ENCODE measurements around the gene PTPRG.

Gene PTPRG

DNA sequence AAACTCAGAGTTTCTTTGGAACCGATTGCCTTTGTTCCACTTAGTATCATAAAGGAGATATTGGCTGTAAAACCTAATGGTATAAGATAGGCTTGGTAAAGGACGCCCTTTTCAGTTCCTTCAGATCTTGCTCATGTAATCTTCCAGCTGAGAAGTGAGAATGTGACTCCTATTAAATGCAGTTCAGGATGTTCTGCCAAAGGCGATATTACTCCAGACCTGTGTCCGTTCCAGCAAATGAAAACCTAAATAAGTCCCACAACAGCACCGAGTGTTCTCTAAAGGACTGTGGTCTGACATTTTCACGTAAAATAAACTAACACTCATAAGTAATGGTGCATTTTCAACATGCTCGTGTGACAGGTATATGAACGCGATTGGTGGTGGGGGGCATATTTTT is 535.8 kb downstream of the PTPRG start:
- DNase-seq, result no peak

DNA sequence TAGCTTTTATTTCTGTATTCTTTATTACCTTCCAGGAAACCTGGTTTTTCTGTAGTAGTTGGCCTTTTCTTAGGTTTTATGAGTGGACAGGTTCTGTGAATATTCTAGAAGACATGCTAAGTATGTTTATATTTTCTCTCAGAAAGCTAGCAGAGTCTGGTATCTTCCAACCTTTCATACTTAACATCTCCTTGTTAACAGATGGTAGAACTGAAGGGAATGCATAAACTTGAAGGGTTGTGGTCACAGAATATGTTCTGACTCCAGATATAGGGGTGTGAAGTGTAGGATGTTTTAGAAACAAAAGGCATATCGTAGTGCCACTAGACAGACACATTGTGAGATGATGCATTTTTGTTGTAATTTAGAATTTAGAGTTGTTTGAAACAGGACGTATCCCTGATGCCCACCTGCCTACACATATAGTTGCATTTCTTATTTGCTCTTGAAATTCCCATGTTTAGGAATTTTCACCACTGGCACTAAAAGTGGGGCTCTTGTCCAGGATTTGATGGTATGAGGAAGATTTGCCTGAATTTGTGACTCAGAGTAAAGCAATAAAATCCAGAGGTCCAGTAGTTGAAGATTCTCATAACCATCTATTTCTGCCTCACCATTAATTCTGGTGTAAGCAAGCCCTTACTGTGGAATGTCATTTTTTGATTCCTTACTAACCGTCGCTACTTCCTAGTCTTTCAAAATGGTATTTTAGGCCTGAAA is 537.4 kb downstream of the PTPRG start:
- DNase-seq, result no peak

DNA sequence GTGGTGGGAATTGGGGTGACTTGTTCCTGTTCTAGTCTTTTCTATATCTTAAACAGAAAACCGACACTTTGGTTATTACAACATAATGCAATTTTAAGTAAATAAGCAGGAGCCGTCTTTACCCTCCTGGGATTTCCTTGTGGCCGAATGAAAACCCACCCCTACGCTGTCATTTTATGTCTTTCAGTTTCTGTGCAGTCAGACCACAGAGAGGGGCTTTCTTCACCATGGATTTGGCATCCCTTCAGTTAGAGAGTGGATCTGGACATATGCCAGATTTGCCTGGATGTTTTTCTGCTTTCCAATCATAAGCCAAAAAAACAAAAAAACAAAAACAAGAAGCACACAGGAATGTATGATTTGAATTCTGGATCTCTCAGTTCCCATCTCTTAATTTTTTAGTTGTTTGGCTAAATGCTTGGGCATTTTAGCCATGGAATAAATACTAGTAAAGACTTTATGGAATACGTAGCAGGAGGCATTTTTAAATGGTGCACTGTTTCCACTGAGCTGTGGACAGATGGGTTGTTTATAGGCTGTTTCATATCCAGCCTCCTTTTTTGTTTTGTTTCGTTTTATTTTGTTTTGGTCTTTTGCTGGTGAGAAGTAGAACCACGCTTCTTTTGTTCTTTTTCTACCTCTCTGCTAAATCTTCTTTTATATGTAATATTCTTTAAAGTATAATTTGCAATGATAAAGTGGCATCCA is 539.1 kb downstream of the PTPRG start:
- DNase-seq, result peak; percentile 6

DNA sequence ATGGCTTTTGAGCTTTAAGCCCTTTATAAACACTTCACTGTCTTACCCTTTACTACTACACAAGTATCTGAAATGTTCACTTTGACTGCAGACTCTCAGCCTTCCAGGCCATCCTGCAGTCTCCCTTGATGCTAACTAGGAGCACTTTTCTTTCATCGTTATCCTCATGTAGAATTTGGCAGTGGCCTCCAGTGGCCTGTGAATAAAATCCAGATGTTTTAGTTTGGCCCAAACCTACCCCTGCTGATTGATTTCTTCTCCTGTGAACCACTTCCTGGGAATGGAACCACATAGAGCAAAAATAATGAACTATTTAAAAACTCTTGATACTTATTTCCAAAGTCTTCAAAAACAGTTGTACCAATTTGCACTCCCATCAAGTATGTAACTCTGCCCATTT is 540.1 kb downstream of the PTPRG start:
- no peak for DNase-seq

DNA sequence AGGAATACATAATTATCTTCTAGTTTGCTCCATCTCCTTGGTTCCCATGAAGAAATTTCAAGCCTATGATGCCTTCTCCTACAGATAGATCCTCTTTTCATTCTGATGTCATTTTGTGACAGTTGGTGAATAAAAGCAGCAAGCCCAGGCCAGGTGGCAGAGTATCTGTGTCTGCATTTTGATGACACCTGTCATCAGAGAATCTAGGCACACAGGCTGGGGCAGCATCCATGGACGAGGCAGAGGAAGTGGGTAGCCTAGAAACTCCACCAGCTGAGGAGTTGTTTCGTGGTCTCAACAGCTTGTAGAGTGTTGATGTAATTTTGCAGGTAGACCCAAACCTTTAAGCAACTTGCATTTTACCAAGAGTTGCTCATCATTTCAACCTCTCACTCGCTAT is 542.2 kb downstream of the PTPRG start:
- DNase-seq, result no peak

DNA sequence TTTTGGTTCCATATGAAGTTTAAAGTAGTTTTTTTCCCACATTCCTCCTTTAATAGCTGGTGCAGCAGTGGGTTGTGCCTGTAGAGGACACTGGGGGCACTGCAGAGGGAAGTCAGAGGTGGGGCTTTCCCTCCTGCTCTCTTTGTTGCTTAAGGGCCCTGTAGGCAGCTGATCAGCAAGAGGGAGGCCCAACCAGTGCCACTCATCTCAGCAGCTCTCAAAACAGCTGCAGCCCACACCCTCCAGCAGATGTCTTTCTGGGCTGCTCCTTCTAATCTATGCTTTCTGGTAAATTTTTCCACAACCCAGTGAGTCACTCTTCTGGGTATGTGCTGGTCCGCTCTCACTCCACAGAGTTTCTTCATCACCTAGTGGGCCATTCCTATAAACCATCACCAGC is 548.2 kb downstream of the PTPRG start:
- peak; percentile 89 for DNase-seq

DNA sequence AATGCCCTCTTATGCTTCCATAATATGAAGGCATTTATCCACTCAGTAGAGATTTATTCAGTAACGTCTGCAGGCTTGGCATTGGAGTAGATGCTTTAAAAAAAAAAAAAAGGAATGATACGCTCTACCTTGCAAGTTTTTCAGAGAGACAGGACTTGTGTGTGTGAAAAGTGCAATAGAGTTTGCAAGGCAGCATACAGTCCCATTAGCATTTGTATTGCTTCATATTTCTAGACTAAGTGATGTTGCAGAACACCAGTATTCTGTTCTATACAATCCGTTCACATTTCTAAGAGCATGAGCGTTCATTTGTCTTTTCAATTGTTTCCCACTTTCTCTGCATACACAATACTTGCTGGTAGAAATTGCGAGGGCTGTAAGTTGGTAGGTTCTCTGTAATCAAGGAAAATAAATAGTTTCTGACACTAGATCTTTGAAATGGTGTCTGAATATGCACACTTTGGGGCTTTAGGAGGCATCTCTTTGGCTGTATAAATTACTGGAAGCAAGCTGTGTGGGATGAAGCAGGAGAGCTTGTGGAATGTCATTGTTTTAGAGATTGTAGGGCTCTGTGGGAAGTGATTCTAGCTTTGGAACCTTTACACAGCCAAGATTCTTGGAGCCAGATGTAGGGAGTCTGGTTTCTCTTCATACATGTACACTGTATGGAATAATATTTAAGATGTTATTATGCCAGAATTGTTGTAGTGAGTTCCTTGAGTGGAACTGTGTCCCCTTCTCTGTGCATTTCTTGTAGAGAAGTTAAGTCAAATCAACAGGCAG is 549.3 kb downstream of the PTPRG start:
- DNase-seq, result no peak

DNA sequence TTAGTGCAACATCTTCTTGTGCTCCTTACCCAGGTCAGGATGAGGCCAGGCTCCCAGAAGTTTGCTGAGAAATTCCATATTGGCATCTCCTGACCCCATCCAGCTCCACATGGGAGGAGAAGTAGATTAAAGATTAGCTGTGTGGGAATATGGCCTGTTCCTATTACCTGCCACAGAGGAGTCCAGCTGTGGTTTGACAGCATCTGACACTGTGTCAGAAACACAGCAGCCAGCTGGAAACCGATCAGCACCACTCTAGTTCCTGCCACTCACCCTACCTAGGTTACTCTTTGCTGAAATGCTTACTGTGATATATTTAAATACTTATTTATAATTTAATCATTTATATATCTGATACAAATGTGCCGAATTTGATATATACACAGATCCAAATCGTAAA is 551.7 kb downstream of the PTPRG start:
- DNase-seq, result no peak

DNA sequence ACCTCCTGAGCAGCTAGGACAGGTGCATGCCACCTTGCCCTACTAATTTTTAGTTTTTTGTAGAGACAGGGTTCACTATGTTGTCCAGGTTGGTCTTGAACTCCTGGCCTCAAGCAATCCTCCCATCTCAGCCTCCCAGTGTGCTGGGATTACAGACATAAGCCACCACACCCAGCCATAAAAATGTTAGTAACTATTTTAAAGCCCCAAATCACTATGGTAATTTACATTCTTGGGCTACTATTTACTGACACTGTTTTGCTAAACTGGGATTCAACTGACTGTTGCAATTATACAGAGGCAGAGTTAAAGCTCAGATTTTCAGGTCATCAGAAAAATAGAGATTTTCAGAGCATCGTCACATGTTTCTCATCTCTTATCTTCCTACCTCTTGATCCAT is 553.4 kb downstream of the PTPRG start:
- DNase-seq, result no peak

DNA sequence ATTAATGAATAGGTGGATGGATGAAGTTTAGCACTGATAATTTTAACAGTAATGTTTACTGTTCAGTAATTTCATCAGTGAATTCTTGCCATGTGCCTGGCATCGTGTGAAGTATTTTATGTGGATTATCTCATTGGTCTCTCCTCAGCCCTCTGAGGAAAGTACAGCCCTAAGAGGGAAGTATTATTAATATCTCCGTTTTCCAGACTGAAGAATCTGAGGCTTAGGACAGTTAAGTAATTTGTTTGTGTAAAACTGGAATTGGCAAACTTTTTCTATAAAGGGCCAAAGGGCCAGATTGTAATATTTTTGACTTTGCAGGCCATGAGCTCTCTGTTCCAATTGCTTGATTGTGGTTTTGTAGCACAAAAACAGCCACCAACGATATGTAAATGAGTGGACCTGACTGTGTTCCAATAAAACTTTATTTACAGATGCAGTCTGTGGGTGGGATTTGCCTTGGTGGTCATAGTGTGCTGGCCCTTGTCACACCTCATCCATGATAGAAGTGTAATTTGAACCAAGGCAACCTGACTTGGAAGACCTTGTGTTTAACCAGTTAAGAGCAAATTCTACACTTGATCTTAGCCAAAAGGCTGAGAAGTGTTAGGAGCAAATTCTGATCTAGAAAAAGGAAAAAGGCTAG is 556.7 kb downstream of the PTPRG start:
- DNase-seq, result no peak

DNA sequence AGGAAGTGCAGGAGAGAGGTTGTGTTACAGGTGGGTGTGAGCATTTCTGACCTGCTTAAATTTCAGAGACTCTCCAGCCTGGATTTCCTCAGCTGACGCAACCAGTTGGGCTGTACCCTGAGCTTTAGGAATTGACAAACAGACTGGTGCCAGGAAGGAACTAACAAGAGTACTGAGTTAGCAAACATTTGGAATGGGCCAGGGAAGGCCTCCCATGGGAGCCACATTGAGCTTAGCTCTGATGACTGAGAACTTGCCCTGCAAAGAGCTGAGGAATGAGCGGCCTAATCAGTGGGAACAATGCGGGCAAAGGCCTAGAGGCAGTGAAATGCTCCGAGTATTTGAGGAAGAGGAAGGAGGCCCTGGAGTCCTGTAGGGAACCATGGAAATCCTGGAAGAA is 557.8 kb downstream of the PTPRG start:
- DNase-seq, result no peak

DNA sequence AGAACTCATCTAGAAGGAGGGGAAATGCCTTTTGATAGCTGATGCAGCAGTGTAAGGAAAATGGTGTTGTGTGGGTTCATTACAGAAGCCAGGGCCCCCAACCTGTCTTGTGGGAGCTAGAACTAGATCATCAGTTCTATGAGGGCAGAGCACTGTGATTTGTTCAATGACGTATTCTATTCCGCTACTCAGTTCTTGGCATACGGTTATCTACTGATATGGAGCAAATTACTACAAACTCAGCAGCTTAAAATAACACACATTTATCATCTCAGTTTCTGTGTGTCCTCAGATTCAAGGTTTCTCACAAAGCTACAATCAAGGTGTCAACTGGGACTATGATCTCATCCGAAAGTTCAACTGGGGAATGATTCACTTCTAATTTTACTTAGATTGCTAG is 561.4 kb downstream of the PTPRG start:
- no peak for DNase-seq

DNA sequence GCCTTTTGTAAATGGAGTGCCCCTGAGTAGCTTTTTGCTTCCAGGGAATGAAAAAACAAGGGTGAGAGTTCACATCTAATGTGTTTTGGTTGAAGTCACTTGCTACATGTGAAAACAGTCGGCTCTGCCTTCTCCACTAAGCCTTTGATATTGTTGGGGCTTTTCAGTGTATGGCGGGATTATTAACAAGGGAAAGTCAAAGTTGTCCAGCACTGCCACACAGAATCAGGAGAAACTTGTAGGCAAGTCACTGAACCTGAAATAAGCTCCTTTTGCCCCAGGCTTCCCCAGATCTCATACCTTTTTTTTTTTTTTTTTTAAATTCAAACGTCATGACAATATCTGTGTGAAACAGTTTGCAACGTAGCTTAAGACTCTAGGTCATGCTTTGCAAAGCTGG is 564.0 kb downstream of the PTPRG start:
- no peak for DNase-seq

DNA sequence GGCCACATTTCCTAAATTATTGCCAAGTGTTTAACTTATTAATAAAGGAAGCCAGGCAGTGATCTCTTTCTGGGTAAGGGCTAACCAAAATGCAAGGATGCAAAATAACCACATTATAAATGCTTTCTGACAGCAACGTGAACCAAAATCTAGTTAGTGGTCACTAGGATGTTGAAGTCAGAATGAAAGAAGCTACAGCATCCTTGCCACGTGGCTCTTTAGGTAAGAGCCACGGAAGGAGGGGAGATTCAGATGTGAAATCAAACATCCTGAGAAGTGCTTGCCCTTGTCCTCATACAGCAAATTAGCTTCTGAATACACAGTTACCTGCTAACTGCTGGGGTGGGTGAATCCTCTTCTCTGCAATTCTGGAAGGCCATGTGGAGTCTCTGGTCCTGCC is 565.7 kb downstream of the PTPRG start:
- DNase-seq, result no peak

DNA sequence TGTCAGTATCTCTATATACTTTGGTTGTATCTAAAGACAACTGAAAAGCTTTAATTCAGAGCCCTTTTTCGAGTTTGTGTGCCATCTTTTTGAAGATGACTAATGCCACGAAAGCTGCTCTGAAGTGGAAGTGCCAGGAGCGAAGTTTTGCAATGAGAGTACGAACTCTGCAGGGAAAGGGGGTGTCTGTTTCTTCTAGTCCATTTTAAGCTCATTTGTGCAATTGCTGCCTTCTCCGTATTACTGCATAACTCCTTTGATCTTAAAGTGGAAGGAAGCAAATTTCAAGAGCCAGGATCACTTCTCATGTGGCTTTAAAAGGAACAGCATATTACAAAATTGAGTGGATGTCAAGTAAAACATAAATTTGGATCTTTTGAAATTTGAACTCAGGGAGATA is 566.7 kb downstream of the PTPRG start:
- DNase-seq, result peak; percentile 96

DNA sequence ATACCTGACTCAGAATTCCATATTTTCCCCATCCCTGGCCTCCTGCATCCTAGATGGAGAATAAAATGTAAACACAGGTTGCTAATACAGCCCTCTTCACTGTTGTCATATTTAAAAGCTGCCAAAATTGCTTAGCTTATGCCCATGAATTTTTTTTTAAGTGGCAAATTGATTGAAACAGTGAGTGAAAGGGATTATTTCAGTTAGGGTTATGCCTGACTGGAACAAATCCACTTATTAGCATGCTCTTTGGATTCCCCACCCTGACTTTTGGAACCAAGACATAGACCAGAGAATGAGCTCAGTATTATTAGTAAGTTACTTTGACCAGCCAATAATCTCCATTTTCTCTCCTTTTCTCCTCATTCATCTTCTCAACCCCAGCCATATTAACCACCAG is 567.3 kb downstream of the PTPRG start:
- DNase-seq, result no peak

DNA sequence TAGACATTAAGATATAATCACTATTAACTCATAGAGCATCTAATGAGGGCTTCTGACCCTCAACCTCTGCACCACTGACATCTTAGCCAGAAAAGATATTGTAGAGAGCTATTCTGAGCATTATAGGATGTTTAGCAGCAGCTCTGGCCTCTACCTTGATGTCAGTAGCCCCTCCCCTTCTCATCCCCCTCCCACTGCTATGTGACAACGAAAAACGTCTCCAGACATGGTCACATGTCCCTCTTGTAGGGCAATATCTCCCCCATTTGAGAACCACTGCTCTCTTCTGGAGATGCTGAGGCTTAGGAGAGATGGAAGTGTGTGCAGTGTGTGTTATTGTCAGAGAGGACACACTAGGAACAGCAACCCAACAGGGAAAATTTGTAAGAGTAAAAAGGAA is 569.7 kb downstream of the PTPRG start:
- no peak for DNase-seq

DNA sequence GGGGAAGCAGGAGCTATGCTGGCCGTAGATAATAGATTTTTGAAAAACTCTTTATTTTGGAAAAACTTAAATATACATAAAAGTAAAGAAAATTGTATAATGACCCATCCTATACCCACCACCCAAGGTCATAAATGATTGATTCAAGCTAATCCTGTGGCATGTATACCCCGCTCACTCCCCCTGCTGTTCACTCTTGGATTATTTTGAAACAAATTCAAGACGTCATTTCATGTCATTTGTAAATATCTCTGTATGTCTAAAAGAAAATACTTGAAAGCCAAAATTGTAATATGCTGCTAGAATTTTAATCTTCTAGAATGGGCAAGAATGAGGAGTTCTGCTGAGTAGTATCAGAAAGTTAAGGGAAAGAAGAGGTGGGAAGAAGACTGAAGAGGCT is 570.2 kb downstream of the PTPRG start:
- DNase-seq, result no peak

DNA sequence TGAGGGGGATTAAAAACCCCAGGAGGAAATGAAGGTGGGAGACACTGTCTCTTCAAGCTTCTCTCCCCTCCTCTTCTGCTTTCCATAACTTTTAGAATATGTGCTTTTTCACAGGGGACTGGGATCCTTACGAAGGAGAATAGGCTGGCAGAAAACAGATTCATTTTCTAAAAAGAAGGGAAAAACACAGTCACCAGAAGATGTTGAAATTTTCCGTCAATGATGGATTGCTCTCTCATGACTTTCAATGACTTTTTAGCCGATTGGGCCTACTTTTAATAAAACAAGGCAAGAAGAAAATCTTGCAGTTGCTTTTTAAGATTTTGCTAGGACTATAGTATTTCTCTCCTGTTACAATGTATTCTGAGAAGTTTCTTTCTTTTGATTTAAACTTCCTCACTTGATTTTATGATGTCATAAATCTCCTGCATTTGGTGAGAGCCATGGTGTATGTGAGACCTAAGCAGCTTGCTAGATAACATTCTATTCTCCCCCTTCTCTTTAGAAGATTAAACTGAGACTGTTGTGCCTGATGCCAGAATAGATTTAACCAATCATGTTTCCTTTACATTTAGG is 570.7 kb downstream of the PTPRG start:
- DNase-seq, result no peak

DNA sequence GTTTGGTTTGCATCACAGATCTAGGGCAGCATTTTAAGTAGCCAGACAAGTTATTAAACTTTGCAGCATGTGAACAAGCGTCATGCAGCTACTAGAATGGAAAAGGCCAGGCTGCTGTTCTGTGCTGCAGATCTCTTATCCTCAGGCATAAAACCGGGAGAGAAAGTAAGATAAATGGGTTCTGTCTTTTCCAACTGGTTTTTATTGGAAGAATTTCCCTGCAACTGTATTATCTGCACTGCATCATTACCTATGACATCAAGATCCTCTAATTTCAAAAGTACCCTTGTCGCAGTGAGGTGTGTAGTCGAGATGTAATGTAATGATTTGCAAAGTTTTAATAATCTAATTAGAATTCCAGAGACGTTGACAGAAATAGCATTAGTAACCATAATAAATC is 571.6 kb downstream of the PTPRG start:
- DNase-seq, result no peak

DNA sequence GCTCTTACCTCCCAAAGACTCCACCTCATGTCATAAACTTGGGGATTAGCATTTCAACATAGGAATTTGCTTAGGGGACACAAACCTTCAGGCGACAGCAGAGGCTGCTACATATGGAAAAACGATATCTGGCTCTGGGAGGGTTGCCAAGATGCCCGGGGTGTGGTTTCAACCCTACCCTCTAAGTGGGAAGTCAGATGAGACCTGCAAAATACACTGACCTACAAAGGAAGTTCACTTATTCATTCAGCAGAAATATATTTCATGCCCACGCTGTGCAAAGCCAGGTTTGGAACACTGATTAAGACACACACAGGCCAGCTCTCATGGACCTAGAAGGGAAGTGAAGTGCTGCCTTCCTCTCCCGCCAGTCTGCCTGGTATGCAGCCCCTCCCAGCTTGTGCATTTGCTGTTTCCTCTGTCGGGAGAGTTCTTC is 572.7 kb downstream of the PTPRG start:
- DNase-seq, result peak; percentile 81

DNA sequence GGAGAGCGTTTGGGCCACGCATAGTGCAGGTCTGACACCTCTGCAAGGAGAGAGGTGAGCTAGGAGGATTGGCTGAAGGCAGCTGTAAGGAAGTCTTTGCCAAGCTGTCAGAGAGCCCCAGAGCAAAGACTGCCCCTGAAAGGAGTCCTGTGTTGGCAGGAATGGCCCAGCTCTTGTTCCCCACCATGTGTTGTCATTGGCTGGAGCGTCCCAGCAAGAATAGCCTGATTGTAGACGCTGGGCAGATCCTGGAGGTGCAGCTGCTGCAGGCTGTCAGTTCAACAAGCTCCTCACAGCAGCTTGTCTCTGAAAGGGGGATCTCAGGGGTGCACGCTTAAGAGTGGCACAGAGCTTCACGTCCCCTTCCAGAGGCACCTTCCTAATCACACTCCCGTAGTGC is 574.4 kb downstream of the PTPRG start:
- DNase-seq, result no peak

DNA sequence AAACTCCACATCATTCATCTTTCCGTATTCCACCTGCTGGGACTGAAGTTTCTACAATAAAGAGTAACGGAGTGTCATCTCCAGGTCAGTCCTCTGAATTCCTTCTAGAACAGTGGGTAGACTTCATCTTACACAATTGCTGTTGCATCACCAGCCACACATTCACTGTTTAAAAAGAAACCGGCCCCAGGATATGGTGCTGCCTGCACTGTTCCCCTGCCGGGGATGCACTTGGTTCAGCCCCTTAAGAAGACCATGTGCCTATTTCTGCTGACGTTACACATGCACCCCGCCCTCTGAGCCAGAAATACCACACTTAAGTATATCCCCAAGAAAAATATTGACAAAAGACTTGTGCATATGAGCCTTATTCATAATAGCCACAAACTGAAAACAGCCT is 578.6 kb downstream of the PTPRG start:
- DNase-seq, result peak; percentile 96

All from MV-4-11 (cell line).